A673 (cell line): ENCODE measurements around the gene AADACL4. TPM values are rescaled to one million over a fixed set of nuclear protein-coding genes. Genes with fewer than 3 reads are reported as not detected.

ENCODE experiments used
- BruUV-seq: library from RNA; stranded (reverse); fragments of 400-500 nt; replicated peaks from 2 replicates; lab custom pipeline; 2021; lab: Mats Ljungman, UMichigan
- CTCF ChIA-PET: fragments of 300-600 bp; sonication (Branson Sonifier 250); formaldehyde crosslinking; loops from one replicate; lab custom pipeline; 2022; ENCODE audit warnings: antibody characterized with exemption; lab: Charles Lee
- POLR2A ChIA-PET: fragments of 300-600 bp; sonication (Branson Sonifier 250); formaldehyde crosslinking; loops from one replicate; lab custom pipeline; 2022; ENCODE audit warnings: antibody characterized with exemption; ENCODE audit not compliant: low non-redundant PET; lab: Charles Lee
- DNase-seq: peaks from one replicate; pipeline ENCODE4 v3.0.0-alpha.2; 2015; ENCODE audit warnings: low spot score
- H3K27ac ChIP-seq: fragments of 200-600 bp; sonication (generic); 2 replicates; pipeline ENCODE4 v1.5.1; 2016; ENCODE audit warnings: mixed run types, low read depth, mild to moderate bottlenecking, mixed read lengths, antibody characterized with exemption, low read length; ENCODE audit not compliant: poor library complexity, severe bottlenecking
- H3K27me3 ChIP-seq: fragments of 200-600 bp; sonication (generic); replicated peaks from 2 replicates; pipeline ENCODE4 v1.6.1; 2017; ENCODE audit warnings: mixed run types, low read depth, mild to moderate bottlenecking, mixed read lengths, antibody characterized with exemption, low read length; ENCODE audit not compliant: insufficient read depth, poor library complexity
- H3K36me3 ChIP-seq: fragments of 200-600 bp; sonication (generic); 2 replicates; pipeline ENCODE4 v1.6.1; 2016; ENCODE audit warnings: mixed run types, mild to moderate bottlenecking, mixed read lengths, antibody characterized with exemption, low read length; ENCODE audit not compliant: insufficient read depth, poor library complexity, severe bottlenecking
- H3K4me1 ChIP-seq: fragments of 200-600 bp; sonication (generic); 2 replicates; pipeline ENCODE4 v1.6.1; 2017; ENCODE audit warnings: mixed run types, mild to moderate bottlenecking, mixed read lengths, antibody characterized with exemption, low read length; ENCODE audit not compliant: insufficient read depth, poor library complexity, severe bottlenecking
- H3K4me3 ChIP-seq: fragments of 200-600 bp; sonication (generic); 2 replicates; pipeline ENCODE4 v1.5.1; 2016; ENCODE audit warnings: low read depth, mixed run types, mild to moderate bottlenecking, mixed read lengths, low read length; ENCODE audit not compliant: poor library complexity, severe bottlenecking
- H3K9me3 ChIP-seq: fragments of 200-600 bp; sonication (generic); 2 replicates; pipeline ENCODE4 v1.6.1; 2016; ENCODE audit warnings: mixed run types, low read depth, mild to moderate bottlenecking, mixed read lengths, antibody characterized with exemption, low read length; ENCODE audit not compliant: poor library complexity, severe bottlenecking
- EZH2 ChIP-seq: fragments of 200-600 bp; sonication (generic); IDR thresholded peaks from 2 replicates; pipeline ENCODE4 v1.6.1; 2017; ENCODE audit warnings: borderline replicate concordance, low read depth, mild to moderate bottlenecking, mixed read lengths, antibody characterized with exemption, low read length; ENCODE audit not compliant: poor library complexity, severe bottlenecking
- intact Hi-C: fragments of 100-400 bp; cut with micrococcal nuclease; formaldehyde crosslinking; loops from one replicate; pipeline ENCODE4 v1.10.0; 2022; ENCODE audit not compliant: unreplicated experiment
- total RNA-seq: library from RNA; stranded (reverse); gene quantifications from 2 replicates; pipeline ENCODE4 v1.2.3, GENCODE V29; 2021
- TF ChIP-seq, protein P1 (sequence below): fragments of 300-800, 200-600 bp; sonication (generic); conservative IDR thresholded peaks from 2 replicates; pipeline ENCODE4 v1.5.1; 2017; ENCODE audit warnings: low read depth, mild to moderate bottlenecking, antibody characterized with exemption, low read length, moderate library complexity, mixed read lengths

Gene AADACL4
- total RNA-seq, 1 experiment from 2014 or later = 0.43 TPM

DNA sequence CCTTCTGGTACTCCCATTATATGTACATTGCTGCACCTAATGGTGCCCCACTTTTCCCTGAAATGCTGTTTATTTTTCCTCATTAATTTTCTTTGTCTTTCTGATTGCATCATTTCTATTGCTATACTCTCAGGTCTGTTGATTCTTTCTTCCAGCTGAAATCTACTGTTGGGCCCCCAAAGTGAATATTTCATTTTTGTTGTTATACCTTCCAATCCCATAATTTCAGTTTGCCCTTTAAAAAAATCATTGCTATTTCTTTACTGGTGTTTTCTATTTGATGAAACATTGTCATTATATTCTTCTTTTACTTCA lies 3.0 kb upstream of the AADACL4 start:
- H3K4me1 ChIP-seq = no peaks in the 10 kb centered on the region
- TF ChIP-seq EZH2 = no peak
- TF ChIP-seq, protein P1, sequence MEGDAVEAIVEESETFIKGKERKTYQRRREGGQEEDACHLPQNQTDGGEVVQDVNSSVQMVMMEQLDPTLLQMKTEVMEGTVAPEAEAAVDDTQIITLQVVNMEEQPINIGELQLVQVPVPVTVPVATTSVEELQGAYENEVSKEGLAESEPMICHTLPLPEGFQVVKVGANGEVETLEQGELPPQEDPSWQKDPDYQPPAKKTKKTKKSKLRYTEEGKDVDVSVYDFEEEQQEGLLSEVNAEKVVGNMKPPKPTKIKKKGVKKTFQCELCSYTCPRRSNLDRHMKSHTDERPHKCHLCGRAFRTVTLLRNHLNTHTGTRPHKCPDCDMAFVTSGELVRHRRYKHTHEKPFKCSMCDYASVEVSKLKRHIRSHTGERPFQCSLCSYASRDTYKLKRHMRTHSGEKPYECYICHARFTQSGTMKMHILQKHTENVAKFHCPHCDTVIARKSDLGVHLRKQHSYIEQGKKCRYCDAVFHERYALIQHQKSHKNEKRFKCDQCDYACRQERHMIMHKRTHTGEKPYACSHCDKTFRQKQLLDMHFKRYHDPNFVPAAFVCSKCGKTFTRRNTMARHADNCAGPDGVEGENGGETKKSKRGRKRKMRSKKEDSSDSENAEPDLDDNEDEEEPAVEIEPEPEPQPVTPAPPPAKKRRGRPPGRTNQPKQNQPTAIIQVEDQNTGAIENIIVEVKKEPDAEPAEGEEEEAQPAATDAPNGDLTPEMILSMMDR = no peak
- H3K27ac ChIP-seq = no peak overlapping the region
- no TSS peak for BruUV-seq
- H3K36me3 ChIP-seq = no peaks in the 10 kb centered on the region
- DNase-seq = no peak
- peaks cover 27% of the 10 kb centered on the region for H3K9me3 ChIP-seq
- POLR2A ChIA-PET = no interaction called here
- CTCF ChIA-PET = no interaction called here
- H3K27me3 ChIP-seq = no peaks in the 10 kb centered on the region
- H3K4me3 ChIP-seq = no peak overlapping the region
- intact Hi-C loops = no loop called here

DNA sequence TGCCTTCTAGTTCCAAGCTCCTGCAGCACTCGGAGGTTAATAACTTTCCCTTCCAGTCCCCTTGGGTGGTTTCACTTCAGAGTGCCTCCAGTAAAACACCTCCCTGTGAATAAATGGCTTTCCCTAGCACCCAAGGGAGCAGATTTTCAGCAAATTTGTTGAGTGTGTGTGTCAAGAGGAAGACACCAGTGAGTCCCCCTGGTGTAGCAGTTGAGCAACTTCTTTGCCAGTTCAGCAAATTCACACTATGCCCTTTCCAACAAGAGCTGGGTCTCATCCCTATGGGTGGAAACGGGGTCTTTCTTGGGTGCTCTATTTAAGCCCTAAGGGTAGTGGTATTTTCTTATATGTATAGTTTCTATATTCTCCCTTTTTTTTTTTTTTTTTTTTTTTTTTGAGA lies 806 bp upstream of the AADACL4 start:
- DNase-seq = no peak
- no peaks in the 10 kb centered on the region for H3K36me3 ChIP-seq
- intact Hi-C loops = no loop called here
- H3K27ac ChIP-seq = no peak overlapping the region
- H3K27me3 ChIP-seq = no peaks in the 10 kb centered on the region
- no TSS peak for BruUV-seq
- H3K4me3 ChIP-seq = no peak overlapping the region
- CTCF ChIA-PET = no interaction called here
- POLR2A ChIA-PET = interaction anchor here (0.7 kb wide), 1 partner anchor 1446 kb away, joined by 5 read pairs; no protein-coding TSS in a partner anchor
- no peaks in the 10 kb centered on the region for H3K4me1 ChIP-seq
- H3K9me3 ChIP-seq = peaks cover 27% of the 10 kb centered on the region
- no peak for TF ChIP-seq EZH2
- TF ChIP-seq, protein P1 = no peak

DNA sequence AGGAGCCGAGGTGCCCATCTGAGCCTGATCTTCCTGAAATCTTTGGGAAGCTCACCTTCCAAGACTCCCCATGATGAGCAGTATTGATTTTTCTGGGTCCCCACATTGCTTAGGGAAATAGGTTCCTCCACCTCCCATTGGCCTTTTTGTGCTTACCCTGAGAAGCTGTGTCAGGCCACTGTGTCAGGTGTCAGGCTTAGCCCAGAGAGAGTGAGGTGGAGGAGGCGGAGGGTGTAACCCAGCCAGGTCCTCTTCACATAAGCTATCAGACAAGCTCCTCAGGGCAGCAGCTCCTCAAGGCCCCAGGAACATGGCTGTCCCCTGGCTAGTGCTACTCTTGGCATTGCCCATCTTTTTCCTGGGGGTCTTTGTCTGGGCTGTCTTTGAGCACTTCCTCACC lies 352 bp downstream of the AADACL4 start:
- POLR2A ChIA-PET = no interaction called here
- Histone ChIP-seq H3K36me3 (no peaks in the 10 kb centered on the region), H3K4me1 (no peaks in the 10 kb centered on the region), H3K9me3 (peaks cover 21% of the 10 kb centered on the region), H3K27ac (no peak overlapping the region), H3K4me3 (no peak overlapping the region), H3K27me3 (no peaks in the 10 kb centered on the region)
- no TSS peak for BruUV-seq
- TF ChIP-seq EZH2 = no peak
- TF ChIP-seq, protein P1 = no peak
- no peak for DNase-seq
- intact Hi-C loops = no loop called here
- CTCF ChIA-PET = no interaction called here
